NCI-H1436 treated with DMSO at 0.1 percent for 48 hours (cell line): ENCODE results near the gene MARCHF9.

Source experiments
- DNase-seq: peaks from one replicate; lab custom pipeline; 2025; lab: John Stamatoyannopoulos, UW

The MARCHF9 gene

GRCh38 chr12:57737467-57738460 lies 17.1 kb upstream of the MARCHF9 start:
- no peak for DNase-seq

DNA sequence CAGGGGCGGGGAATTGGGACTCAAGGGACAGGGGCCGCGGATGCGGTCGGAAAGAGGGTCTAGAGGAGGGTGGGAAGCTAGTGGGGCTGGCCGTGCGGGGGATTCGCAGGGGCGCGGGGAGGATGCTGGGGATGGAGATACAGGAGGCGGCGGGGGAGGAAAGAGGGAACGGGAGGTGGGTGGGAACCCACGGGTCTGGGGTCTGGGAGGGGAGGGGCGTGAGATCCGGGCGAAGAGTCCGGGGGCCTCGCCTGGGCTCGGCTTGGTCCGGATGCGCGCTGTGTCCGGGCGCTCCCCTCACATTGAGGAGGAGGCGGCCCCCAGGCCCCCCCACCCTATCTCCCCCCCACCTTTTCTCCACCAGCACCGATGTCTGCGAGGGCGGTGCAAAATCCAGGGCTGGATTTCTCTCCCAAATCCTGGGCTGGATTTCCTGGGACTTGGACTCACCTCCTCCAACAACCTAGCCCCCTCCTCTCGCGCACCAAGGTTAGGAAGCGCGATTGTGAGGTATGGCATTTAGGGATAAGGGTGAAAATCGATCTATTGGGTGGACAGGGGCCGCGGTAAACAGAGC lies 16.2 kb upstream of the MARCHF9 start, which contains the start of gene AGAP2:
AGAP2 (minus strand) TSS at position 82 of the 577 bp plus-strand sequence. CDS start 496 bp downstream, outside the sequence.
- DNase-seq, result no peak

- DNase-seq, result no peak
Measured at GRCh38 chr12:57739387-57739786, 15.5 kb upstream of the MARCHF9 start.

DNA sequence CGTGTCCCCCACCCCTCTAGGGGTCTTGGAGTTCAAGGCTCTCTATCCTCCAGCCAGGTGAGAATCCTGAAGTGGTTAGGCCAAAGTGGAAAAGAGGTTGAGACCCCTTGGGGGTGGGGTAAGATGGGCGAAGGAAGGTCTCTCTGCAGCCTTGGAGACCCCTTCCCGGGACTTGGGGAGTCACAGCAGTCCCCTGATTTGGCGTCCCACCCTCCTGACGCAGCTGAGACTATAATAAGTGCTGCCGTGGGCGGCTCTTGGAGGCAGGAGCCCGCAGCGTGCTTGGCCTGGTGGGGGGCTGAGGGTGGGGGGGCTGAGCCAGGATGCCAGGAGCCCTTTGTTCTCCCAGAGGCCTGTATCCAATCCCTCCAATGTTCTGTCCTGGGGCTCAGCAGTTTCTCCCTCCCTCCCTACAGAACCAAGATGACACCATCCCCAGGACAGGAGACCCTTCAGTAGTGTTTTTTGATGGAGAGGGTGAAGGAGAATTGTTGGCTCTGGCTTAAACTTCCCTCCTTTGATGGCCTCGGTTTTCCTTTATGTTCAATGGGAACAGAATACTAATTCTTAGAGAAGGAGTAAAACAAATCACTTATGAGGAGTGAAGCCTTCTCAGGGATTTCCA lies 14.9 kb upstream of the MARCHF9 start:
- no peak for DNase-seq

DNA sequence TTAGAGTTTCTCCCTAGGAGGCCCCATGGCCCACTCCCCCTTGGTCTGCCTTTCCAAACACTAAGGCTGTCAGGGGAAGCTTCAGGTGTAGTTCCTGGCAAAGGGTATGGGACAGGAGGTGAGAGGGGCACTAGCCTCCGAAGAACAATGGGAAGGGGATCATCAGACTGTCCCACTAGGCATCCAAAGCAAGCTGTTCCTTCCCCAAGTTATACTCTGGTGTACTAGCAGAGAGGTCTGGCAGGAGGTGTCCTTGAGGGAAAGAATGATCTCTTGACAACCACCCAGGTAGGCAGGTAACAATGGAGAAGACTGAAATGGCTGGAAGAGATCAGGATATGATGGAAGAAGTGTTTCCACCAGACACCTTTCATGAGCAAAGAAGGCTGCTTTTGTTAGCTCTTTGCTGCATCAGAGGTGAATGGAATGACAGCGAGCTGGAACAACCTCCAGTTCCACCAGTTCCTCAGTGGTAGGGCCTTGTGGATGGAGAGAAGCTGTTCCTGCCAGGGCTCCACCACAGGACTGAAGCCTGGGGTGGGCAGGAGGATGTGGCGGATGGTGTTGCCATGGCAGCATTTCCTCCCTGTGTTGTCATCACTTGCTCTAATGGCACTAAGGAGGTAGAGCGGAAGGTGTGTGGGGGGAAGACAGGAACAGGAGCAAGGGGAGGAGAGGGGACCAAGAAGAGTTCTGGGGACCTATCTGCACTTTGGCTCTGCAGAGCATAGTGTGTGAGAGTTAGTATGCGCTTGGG lies 14.1 kb upstream of the MARCHF9 start:
- no peak for DNase-seq

GRCh38 chr12:57741413-57741789 lies 13.5 kb upstream of the MARCHF9 start:
- DNase-seq, result no peak

DNA sequence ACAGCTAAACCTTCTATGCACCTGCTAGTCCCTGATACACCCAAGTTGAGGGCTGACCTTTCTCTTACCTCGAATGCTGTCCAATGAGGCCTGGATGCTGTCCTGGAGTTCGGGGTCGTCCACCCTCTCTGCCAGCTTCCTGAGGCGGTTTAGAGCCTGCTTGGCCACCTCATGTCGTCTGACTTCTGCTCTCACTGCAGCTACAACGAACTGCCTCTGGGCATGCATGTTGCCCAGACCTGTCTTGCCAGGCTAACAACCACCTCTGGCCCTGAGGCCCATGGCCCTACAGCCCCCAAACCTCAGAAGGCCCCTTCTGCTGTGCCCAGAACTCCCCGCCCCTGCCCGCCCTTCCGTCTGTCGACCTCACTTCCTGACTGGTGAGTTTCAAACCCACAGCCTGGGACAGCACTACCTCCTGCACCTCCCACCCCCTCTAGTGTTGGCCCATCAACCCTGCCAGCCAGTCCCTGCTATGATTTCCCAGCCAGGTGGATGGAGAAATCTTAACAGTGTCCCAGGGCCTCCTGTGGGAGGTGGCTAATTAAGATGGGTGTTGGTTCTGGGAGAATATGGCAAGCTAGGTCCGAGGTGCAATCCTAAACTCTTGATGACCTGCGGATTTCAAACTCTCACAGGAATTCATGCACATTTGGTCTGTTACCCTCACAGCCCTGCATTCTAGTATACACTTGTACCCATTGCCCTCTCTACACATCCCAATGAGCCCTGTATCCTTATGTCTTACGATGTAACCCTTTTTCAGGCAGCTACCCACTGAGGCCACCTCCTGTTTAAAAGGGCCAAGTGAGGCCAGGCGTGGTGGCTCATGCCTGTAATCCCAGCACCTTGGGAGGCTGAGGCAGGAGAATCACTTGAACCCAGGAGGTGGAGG lies 12.8 kb upstream of the MARCHF9 start:
- no peak for DNase-seq

- DNase-seq, result no peak
Measured at GRCh38 chr12:57743769-57744168, 11.1 kb upstream of the MARCHF9 start.

- DNase-seq, result no peak
Measured at GRCh38 chr12:57744194-57744776, 10.6 kb upstream of the MARCHF9 start.

GRCh38 chr12:57744777-57745484 lies 10.0 kb upstream of the MARCHF9 start, which contains the start of gene TSPAN31:
TSS of gene TSPAN31 (plus strand) at chr12:57745039. CDS start at chr12:57745155, 116 bp downstream.
- peak; percentile 93 for DNase-seq

DNA sequence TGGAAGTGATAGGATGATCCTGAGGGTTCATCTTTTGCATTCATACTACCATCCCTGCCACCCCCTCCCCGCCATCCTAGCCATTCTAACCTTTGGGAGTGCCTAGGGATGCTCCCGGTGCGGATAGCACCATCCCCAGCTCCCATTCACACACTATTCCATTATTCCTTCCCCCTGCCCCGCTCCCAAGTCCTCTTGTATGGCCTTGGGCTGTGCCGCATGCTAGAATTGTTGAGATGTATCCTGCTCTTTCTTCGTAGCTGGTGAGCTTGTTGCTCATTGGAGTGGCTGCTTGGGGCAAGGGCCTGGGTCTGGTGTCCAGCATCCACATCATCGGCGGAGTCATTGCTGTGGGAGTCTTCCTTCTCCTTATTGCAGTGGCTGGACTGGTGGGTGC lies 9.4 kb upstream of the MARCHF9 start:
- DNase-seq, result no peak

GRCh38 chr12:57746025-57746424 lies 8.9 kb upstream of the MARCHF9 start:
- no peak for DNase-seq

DNA sequence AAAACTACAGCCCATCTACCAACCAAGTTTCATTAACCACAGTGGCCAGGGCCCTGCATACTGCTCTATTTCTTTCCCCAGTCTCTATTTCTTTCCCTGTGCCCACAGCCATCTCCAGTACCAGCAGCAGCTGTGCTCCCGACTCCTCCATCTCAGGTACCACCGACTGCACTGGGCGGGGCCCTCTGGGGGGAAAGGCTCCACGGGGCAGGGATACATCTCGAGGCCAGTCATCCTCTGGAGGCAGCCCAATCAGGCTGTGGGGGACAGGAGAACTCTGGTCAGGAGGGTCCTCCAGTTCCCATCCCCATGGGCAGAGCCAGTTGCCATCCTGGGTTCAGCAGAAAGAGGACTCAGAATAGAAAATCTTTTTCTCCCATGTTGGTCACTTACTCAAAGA lies 5.8 kb upstream of the MARCHF9 start:
- DNase-seq, result no peak

DNA sequence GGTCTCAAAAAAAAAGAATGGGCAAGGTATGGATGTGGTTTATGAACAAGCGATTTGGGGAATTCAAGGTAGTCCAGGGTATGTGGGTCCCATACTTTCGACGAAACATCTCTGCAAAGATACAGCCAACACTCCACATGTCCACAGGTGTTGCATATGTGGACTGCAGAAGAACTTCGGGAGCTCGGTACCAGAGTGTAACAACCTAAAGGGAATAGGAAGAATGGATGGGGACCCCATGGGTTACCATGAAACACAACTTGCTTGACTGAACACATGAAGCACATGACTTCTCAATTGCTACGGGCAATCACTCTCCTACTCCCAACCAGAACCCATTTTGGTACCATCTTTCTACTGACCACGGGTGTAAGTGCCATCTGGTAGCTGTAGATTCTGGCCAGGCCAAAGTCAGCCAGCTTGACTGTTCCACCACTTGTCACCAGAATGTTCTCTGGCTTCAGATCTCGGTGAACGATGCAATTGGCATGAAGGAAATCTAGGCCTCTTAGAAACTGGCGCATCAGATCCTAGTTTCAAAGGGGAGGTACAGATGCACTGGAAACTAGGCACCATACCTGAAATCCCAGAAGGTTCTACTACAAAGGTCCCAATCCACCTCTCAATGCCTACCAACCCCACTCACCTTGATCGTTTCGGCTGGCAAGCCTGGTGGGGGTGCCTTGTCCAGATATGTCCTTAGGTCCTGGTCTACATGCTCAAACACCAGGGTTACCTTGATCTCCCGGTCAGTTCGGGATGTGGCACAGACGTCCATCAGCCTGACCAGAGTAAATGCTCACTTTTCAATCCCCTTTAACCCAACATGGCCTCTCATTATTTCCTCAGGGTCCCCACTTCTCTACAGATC lies 4.1 kb upstream of the MARCHF9 start:
- DNase-seq, result no peak

DNA sequence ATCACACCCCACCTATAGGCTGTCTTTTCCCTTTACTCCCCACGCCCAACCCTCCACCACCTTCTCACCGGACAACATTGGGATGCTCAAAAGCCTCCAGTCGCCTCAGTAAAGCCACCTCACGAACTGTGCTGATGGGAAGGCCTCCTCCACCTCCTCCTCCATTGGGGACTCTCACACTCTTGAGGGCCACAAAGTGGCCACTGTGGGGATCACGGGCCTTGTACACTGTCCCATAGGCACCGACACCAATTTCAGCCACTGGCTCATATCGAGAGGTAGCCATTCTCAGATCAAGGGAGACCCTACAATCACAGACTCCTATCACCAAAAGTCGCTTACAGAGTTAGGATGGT lies 3.5 kb upstream of the MARCHF9 start:
- no peak for DNase-seq

DNA sequence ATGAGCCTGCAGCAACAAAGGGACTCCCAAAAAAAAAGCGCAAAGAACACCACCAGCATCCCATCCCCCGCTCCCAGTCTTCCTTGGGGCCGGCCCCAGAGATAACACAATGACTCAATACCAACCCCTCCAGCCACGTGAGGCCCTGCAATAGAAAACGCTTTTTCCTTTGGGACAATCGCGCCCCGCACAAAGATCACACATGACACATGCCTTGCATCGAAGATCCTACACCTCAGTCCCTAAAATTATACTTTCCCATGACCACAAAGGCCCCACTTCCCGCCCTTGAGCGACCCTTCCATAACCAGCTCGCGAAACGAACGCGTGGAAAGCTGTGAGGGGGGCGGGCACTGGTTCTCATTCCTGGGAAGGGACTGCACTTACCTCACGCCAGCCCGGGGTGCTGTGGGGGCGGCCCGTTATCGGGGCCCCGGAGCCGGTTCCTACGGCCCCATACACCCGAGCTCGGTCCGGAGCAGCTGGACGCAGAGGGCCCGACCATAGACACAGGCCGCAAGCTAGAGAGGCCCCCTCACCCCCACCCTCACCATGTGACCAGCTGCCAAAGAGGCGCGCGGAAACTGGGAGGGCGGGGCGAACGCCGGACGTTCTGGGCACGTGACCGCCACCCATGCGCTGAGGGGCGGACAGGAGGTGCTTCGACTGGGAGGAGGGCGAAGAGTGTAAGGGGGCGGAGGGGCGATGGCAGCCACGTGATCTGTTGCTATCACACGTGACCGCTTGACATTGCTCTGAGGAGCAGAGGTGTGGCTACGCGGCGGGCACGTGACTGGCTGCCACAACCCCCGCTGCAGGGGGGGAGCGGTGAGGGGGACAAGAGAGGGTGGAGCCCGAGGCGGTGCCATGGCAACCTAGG lies 2.9 kb upstream of the MARCHF9 start, which contains the start of gene CDK4:
CDK4 (minus strand) TSS at position 523 of the 880 bp plus-strand sequence. CDS start 593 bp downstream, outside the sequence.
- peak; percentile 98 for DNase-seq

GRCh38 chr12:57752668-57753000 lies 2.3 kb upstream of the MARCHF9 start:
- DNase-seq, result no peak

- DNase-seq, result no peak
Measured at GRCh38 chr12:57753756-57754337, 1.1 kb upstream of the MARCHF9 start.
